Activated CD8-positive, alpha-beta T cell treated with anti-CD3 and anti-CD28 coated beads, Interleukin-2, amount 10 ng/mL, durations not matched to agents 7 days and 5 days (primary cell): Measurements from ENCODE around the gene SRPK2. TPM values are rescaled to one million over a fixed set of nuclear protein-coding genes. Genes with fewer than 3 reads are reported as not detected.
A peak's percentile ranks its signal among the peaks of the same experiment; 100 is the strongest.

ENCODE experiments used
- ATAC-seq: fragments of 150-1000 bp; cut with Tn5 transposase; one replicate; pipeline ENCODE4 v1.10.0; 2021; ENCODE audit warnings: moderate library complexity
- CTCF ChIA-PET: fragments of 350-600 bp; sonication (Branson Sonifier 250); formaldehyde crosslinking; loops from one replicate; lab custom pipeline; 2021; ENCODE audit warnings: antibody characterized with exemption; lab: Charles Lee
- POLR2A ChIA-PET: fragments of 350-600 bp; sonication (Branson Sonifier 250); formaldehyde crosslinking; loops from one replicate; lab custom pipeline; 2021; ENCODE audit warnings: antibody characterized with exemption; lab: Charles Lee
- DNase-seq: peaks from one replicate; pipeline ENCODE4 v3.0.0-alpha.2; 2020
- H3K27ac Mint-ChIP-seq: one replicate; pipeline ENCODE4 v1.8.0; 2021; ENCODE audit warnings: mild to moderate bottlenecking, mixed read lengths
- H3K27me3 Mint-ChIP-seq: one replicate; pipeline ENCODE4 v1.8.0; 2021; ENCODE audit warnings: low read depth, mixed read lengths
- H3K36me3 Mint-ChIP-seq: one replicate; pipeline ENCODE4 v1.8.0; 2021; ENCODE audit warnings: low read depth, mixed read lengths
- H3K4me1 Mint-ChIP-seq: one replicate; pipeline ENCODE4 v1.8.0; 2021; ENCODE audit warnings: low read depth, mixed read lengths
- H3K4me3 Mint-ChIP-seq: one replicate; pipeline ENCODE4 v1.8.0; 2021; ENCODE audit warnings: mild to moderate bottlenecking, mixed read lengths
- H3K9me3 Mint-ChIP-seq: one replicate; pipeline ENCODE4 v1.8.0; 2022; ENCODE audit warnings: mixed read lengths; ENCODE audit not compliant: insufficient read depth
- total RNA-seq, 2 experiments: library from RNA; stranded (reverse); gene quantifications; one replicate each; pipeline ENCODE4 v1.2.3, GENCODE V29; 2021

The SRPK2 gene
- total RNA-seq, 2 experiments from 2014 or later: 34.5 to 35.9 TPM

GRCh38 chr7:105125745-105126144, 263.0 kb downstream of the SRPK2 start:
- ATAC-seq: no peak
- Mint-ChIP-seq H3K4me1 (peaks cover 14% of the 10 kb centered on the region), H3K36me3 (peaks cover 16% of the 10 kb centered on the region), H3K27me3 (no peaks in the 10 kb centered on the region), H3K9me3 (no peaks in the 10 kb centered on the region), H3K4me3 (no peak overlapping the region), H3K27ac (no peak overlapping the region)
- no peak for DNase-seq
- POLR2A ChIA-PET: no interaction called here
- CTCF ChIA-PET: interaction anchor here (1.3 kb wide), 1 partner anchor 144 kb away, joined by 3 read pairs; no protein-coding TSS in a partner anchor

DNA sequence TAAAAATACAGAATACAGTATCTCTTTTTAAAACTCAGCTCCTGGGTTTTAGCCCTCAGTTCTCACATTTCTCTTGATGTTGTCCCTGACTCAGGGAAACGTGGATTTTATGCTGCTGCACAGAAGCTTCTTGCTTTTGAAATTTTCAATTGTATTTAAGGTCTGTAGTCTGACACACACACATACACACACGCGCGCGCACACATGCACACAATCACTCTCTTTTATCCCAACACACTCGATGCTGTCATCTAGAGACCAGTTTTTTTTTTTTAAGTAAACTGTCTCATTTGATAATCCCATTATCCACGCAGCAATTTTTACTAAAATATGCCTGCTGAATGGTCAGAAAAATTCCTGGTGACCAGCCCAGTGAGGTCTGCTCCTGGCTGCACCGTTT, 266.1 kb downstream of the SRPK2 start:
- no peaks in the 10 kb centered on the region for H3K27me3 Mint-ChIP-seq
- DNase-seq (no peak), ATAC-seq (no peak)
- ChIA-PET POLR2A (no interaction called here), CTCF (no interaction called here)
- peaks cover 17% of the 10 kb centered on the region for H3K4me1 Mint-ChIP-seq
- no peak overlapping the region for H3K27ac Mint-ChIP-seq
- no peaks in the 10 kb centered on the region for H3K9me3 Mint-ChIP-seq
- H3K36me3 Mint-ChIP-seq: peaks cover 13% of the 10 kb centered on the region
- H3K4me3 Mint-ChIP-seq: no peak overlapping the region

GRCh38 chr7:105118612-105119600, 269.8 kb downstream of the SRPK2 start:
- ChIA-PET POLR2A (no interaction called here), CTCF (interaction anchor here (1.0 to 2.1 kb wide), 5 partner anchors 26 to 235 kb away, joined by 3 to 5 read pairs (median 3); no protein-coding TSS in a partner anchor)
- Mint-ChIP-seq H3K27ac (no peak overlapping the region), H3K4me1 (peaks cover 7% of the 10 kb centered on the region), H3K27me3 (no peaks in the 10 kb centered on the region), H3K4me3 (no peak overlapping the region), H3K36me3 (peaks cover 24% of the 10 kb centered on the region), H3K9me3 (no peaks in the 10 kb centered on the region)
- ATAC-seq: no peak
- no peak for DNase-seq

- Mint-ChIP-seq H3K9me3 (no peaks in the 10 kb centered on the region), H3K36me3 (peaks cover 68% of the 10 kb centered on the region), H3K4me1 (peaks cover 2% of the 10 kb centered on the region), H3K4me3 (no peak overlapping the region), H3K27me3 (no peaks in the 10 kb centered on the region), H3K27ac (peak overlapping the region; percentile 68)
- ChIA-PET POLR2A (interaction anchor here (0.6 kb wide), 1 partner anchor 253 kb away, joined by 3 read pairs; no protein-coding TSS in a partner anchor), CTCF (interaction anchor here (1.3 to 2.6 kb wide), 2 partner anchors 131 kb away, joined by 3 to 9 read pairs; no protein-coding TSS in a partner anchor)
- ATAC-seq (no peak), DNase-seq (no peak)
These were observed 276.0 kb downstream of the SRPK2 start for GRCh38 chr7:105112440-105113418.

GRCh38 chr7:105107458-105107857, 281.3 kb downstream of the SRPK2 start:
- H3K4me3 Mint-ChIP-seq: no peak overlapping the region
- H3K36me3 Mint-ChIP-seq: peaks cover 77% of the 10 kb centered on the region
- H3K9me3 Mint-ChIP-seq: no peaks in the 10 kb centered on the region
- H3K27ac Mint-ChIP-seq: peak overlapping the region; percentile 11
- CTCF ChIA-PET: no interaction called here
- no peaks in the 10 kb centered on the region for H3K27me3 Mint-ChIP-seq
- H3K4me1 Mint-ChIP-seq: peaks cover 2% of the 10 kb centered on the region
- DNase-seq (no peak), ATAC-seq (no peak)
- POLR2A ChIA-PET: no interaction called here

- Mint-ChIP-seq H3K27ac (no peak overlapping the region), H3K4me3 (no peak overlapping the region), H3K36me3 (peaks cover 71% of the 10 kb centered on the region), H3K27me3 (no peaks in the 10 kb centered on the region), H3K9me3 (no peaks in the 10 kb centered on the region), H3K4me1 (peaks cover 2% of the 10 kb centered on the region)
- DNase-seq (no peak), ATAC-seq (no peak)
- POLR2A ChIA-PET: no interaction called here
- CTCF ChIA-PET: no interaction called here
These were observed 282.2 kb downstream of the SRPK2 start for GRCh38 chr7:105106473-105106872.

DNA sequence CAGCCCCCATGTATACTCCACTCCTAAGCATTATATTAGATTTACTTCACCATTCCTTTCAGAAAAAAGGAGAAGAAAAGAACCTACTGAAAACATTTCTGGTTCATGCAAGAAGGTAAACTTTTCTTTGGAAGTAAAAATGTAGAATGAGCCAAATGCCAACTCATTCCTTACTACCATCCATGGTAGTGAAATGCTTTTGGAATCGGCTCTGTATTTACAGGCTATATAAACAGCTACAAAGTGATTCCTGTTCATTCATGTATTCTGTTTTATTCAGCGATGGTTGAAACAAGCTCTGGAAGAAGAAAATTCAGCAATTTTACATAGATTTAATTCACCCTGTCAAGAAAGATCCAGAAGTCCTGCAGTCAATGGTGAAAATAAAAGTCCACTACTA, 283.1 kb downstream of the SRPK2 start:
- ATAC-seq: no peak
- Mint-ChIP-seq H3K9me3 (no peaks in the 10 kb centered on the region), H3K36me3 (peaks cover 72% of the 10 kb centered on the region), H3K27me3 (no peaks in the 10 kb centered on the region), H3K4me3 (no peak overlapping the region), H3K4me1 (peaks cover 7% of the 10 kb centered on the region), H3K27ac (no peak overlapping the region)
- CTCF ChIA-PET: no interaction called here
- no peak for DNase-seq
- POLR2A ChIA-PET: no interaction called here

DNA sequence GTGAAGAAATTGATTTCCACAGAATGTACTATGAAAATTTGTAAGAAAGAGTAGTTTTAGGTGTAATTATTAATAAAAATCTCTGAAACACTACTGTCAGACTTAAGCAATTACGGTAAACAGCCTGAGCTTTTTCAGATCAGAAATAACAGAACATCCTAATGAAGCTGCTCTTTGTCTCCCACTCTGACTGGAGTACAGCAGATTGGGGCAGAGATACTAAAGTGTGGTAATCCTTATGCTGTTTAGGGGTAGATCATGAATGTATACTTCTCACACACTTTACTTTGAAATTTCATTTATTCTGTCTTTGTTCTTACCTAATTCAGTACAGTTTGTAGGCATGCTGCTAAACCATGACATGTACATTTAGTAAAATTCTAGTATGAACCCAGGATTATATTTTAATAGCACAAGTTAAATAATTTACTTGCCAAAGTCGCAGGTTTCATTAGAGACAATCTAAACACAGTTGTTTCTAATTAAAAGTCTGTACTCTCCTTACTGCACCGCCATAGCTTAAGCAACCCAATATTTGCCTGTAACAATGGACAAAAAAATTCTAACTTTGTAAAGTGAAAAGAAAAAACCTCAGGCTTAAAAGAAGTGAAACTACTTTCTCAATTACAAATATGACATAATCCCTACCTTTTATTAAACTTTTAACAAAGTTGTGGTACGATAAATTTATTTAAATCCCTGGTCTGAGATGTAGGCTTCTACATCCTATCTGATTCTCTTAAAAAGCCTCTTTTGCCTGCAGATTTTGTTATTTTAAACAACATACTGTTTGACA, 286.0 kb downstream of the SRPK2 start:
- Mint-ChIP-seq H3K36me3 (peaks cover 66% of the 10 kb centered on the region), H3K4me1 (peaks cover 28% of the 10 kb centered on the region), H3K4me3 (no peak overlapping the region), H3K9me3 (no peaks in the 10 kb centered on the region), H3K27me3 (no peaks in the 10 kb centered on the region), H3K27ac (peak overlapping the region; percentile 21)
- no peak for DNase-seq
- ATAC-seq: no peak
- POLR2A ChIA-PET: no interaction called here
- CTCF ChIA-PET: interaction anchor here (0.9 kb wide), 1 partner anchor 121 kb away, joined by 3 read pairs; no protein-coding TSS in a partner anchor

DNA sequence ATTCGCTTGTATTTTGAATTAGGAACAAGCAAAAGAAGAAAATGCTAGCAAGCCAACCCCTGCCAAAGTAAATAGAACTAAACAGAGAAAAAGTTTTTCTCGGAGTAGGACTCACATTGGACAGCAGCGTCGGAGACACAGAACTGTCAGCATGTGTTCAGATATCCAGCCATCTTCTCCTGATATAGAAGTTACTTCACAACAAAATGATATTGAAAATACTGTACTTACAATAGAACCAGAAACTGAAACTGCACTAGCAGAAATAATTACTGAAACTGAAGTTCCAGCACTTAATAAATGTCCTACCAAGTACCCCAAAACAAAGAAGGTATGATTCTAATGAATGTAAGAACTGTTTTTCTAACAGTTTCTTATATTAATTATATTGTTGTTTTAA, 286.9 kb downstream of the SRPK2 start:
- Mint-ChIP-seq H3K27me3 (no peaks in the 10 kb centered on the region), H3K27ac (no peak overlapping the region), H3K4me3 (no peak overlapping the region), H3K9me3 (no peaks in the 10 kb centered on the region), H3K4me1 (peaks cover 28% of the 10 kb centered on the region), H3K36me3 (peaks cover 63% of the 10 kb centered on the region)
- ATAC-seq (no peak), DNase-seq (no peak)
- CTCF ChIA-PET: interaction anchor here (0.9 to 1.1 kb wide), 2 partner anchors 118 to 120 kb away, joined by 3 read pairs; no protein-coding TSS in a partner anchor
- POLR2A ChIA-PET: interaction anchor here (0.7 kb wide), 1 partner anchor 160 kb away, joined by 3 read pairs; no protein-coding TSS in a partner anchor

- ChIA-PET CTCF (interaction anchor here (4.0 kb wide), 1 partner anchor 117 kb away, joined by 17 read pairs; no protein-coding TSS in a partner anchor), POLR2A (interaction anchor here (1.1 to 1.2 kb wide), 2 partner anchors 87 to 158 kb away, joined by 3 to 5 read pairs; no protein-coding TSS in a partner anchor)
- Mint-ChIP-seq H3K4me1 (peaks cover 29% of the 10 kb centered on the region), H3K27ac (no peak overlapping the region), H3K36me3 (peaks cover 63% of the 10 kb centered on the region), H3K4me3 (no peak overlapping the region), H3K9me3 (no peaks in the 10 kb centered on the region), H3K27me3 (no peaks in the 10 kb centered on the region)
- DNase-seq: no peak
- peak; percentile 65 for ATAC-seq
These were observed 289.7 kb downstream of the SRPK2 start for GRCh38 chr7:105098863-105099515.
